ENCODE measurements around the gene GPATCH2.

GPATCH2 gene

DNA sequence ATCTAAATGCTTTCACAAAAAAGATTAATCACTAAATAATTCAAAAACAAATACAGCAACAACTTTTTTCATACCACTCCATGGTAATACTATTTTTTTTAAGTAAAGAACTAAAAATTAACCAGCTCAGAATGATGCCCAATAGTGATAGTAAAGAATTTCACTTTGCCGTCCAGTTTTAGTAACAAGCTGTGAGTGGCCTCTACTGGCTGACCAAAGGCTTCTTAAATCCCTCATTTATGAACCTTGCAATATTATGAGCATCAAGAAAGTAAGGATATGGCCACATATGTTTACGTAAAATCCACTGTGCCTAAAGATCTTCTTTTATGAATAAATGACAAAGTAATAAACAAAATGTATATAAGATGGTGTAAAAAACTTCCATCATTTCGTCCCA, 108.6 kb downstream of the GPATCH2 start:
- Mint-ChIP-seq H3K36me3 (no peaks in the 10 kb centered on the region), H3K4me1 (no peaks in the 10 kb centered on the region), H3K9me3 (no peaks in the 10 kb centered on the region), H3K4me3 (no peak overlapping the region), H3K27ac (no peak overlapping the region)
- ATAC-seq: no peak
- DNase-seq (ENCODE audit: low spot score in 2 of 2): no peak

DNA sequence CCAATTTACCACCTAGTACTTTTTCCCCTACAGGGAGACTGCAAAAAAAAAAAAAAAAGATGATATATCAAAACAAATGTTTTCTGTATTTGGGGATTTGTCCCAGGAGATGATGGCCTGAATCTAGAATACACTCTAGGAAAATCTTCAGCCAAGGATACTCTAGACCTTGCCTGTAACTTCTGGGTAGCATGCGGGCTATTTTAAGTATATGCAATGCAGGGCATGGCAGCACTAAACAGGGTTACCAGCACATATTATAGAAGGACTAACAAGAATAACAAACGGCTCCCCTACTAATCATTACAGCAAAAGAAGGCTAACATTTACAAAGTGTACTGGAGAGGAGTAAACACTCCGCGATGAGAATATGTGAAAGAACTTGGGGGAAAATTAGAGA, 109.6 kb downstream of the GPATCH2 start:
- Mint-ChIP-seq H3K4me3 (no peak overlapping the region), H3K9me3 (no peaks in the 10 kb centered on the region), H3K36me3 (no peaks in the 10 kb centered on the region), H3K27ac (no peak overlapping the region), H3K4me1 (no peaks in the 10 kb centered on the region)
- DNase-seq (ENCODE audit: low spot score in 2 of 2) (no peak), ATAC-seq (no peak)

GRCh38 chr1:217506878-217507277, 124.0 kb downstream of the GPATCH2 start:
- Mint-ChIP-seq H3K36me3 (no peaks in the 10 kb centered on the region), H3K27ac (no peak overlapping the region), H3K4me3 (no peak overlapping the region), H3K4me1 (no peaks in the 10 kb centered on the region), H3K9me3 (no peaks in the 10 kb centered on the region)
- ATAC-seq: peak; percentile 85
- DNase-seq (ENCODE audit: low spot score in 2 of 2): no peak

GRCh38 chr1:217498209-217498608, 132.7 kb downstream of the GPATCH2 start:
- no peaks in the 10 kb centered on the region for H3K4me1 Mint-ChIP-seq
- H3K27ac Mint-ChIP-seq: no peak overlapping the region
- peaks cover 9% of the 10 kb centered on the region for H3K36me3 Mint-ChIP-seq
- DNase-seq (ENCODE audit: low spot score in 2 of 2) (no peak), ATAC-seq (no peak)
- no peaks in the 10 kb centered on the region for H3K9me3 Mint-ChIP-seq
- H3K4me3 Mint-ChIP-seq: no peak overlapping the region

DNA sequence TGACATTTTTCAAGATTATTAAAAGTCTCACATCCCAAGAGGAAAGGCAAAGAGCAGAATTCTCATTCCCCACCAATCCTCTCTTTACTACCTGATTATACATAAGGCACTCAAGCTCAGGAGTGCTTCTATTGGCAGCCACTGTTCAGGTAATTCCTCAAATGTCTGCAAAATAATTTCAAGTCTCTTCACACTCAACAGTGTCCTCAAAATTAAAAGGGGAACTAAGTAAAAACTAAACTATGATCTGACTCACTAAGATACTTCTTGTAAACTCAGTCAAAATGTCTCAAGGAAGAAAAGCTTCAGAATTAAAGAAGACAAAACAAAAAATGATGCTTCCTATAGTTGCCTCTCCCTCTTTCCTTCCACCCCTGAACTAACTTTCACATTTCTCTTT, 135.6 kb downstream of the GPATCH2 start:
- ATAC-seq (peak; percentile 74), DNase-seq (ENCODE audit: low spot score in 2 of 2) (no peak)
- Mint-ChIP-seq H3K4me1 (no peaks in the 10 kb centered on the region), H3K4me3 (no peak overlapping the region), H3K9me3 (no peaks in the 10 kb centered on the region), H3K36me3 (peaks cover 16% of the 10 kb centered on the region), H3K27ac (no peak overlapping the region)

GRCh38 chr1:217494767-217495166, 136.1 kb downstream of the GPATCH2 start:
- Mint-ChIP-seq H3K9me3 (no peaks in the 10 kb centered on the region), H3K4me3 (no peak overlapping the region), H3K36me3 (peaks cover 19% of the 10 kb centered on the region), H3K4me1 (no peaks in the 10 kb centered on the region), H3K27ac (no peak overlapping the region)
- DNase-seq (ENCODE audit: low spot score in 2 of 2) (no peak), ATAC-seq (peak; percentile 74)

DNA sequence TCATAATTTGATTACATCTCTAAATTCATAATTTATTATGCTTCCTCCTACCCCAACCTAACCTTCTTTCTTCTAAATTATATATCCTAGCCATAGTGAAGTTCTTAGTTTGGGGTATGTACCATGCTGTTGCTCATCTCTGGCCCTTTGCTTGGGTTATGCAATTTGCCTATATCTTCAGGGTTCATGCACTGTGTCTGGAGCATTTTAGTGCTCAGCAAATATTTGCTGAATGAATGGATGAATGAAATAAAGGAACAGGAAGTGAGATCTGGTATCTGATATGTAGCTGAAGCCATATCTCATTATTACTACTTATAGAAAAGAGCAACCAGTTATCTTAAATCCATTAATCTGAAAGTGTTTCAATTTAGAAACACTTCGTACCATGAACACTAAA, 137.6 kb downstream of the GPATCH2 start:
- Mint-ChIP-seq H3K4me3 (no peak overlapping the region), H3K9me3 (no peaks in the 10 kb centered on the region), H3K36me3 (peaks cover 19% of the 10 kb centered on the region), H3K27ac (no peak overlapping the region), H3K4me1 (no peaks in the 10 kb centered on the region)
- ATAC-seq: no peak
- DNase-seq (ENCODE audit: low spot score in 2 of 2): no peak

DNA sequence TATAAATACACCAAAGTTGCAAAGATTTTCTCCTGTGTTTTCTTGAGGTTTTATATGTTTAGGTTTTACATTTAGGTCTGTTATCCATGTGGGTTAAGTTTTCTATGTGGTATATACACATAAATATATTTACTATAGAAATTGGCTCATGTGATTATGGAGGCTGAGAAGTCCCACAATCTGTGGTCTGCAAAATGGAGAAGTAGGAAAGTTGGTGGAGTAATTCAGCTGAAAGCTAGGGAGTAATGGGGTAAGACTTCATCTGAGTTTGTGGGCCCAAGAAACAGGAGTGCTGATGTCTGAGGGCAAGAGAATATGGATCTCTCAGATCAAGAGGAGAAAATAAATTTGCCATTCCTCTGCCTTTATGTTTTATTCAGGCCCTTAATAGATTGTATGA, 146.0 kb downstream of the GPATCH2 start:
- ATAC-seq (no peak), DNase-seq (ENCODE audit: low spot score in 2 of 2) (no peak)
- Mint-ChIP-seq H3K4me3 (no peak overlapping the region), H3K9me3 (peaks cover 6% of the 10 kb centered on the region), H3K27ac (no peak overlapping the region), H3K36me3 (peaks cover 8% of the 10 kb centered on the region), H3K4me1 (peaks cover 28% of the 10 kb centered on the region)

GRCh38 chr1:217482356-217483102, 148.4 kb downstream of the GPATCH2 start:
- peaks cover 28% of the 10 kb centered on the region for H3K4me1 Mint-ChIP-seq
- DNase-seq (ENCODE audit: low spot score in 2 of 2) (peak; percentile 16 to 74), ATAC-seq (peak; percentile 100)
- H3K36me3 Mint-ChIP-seq: peaks cover 16% of the 10 kb centered on the region
- peak overlapping the region; percentile 24 for H3K27ac Mint-ChIP-seq
- H3K4me3 Mint-ChIP-seq: peak overlapping the region; percentile 25
- peaks cover 14% of the 10 kb centered on the region for H3K9me3 Mint-ChIP-seq

DNA sequence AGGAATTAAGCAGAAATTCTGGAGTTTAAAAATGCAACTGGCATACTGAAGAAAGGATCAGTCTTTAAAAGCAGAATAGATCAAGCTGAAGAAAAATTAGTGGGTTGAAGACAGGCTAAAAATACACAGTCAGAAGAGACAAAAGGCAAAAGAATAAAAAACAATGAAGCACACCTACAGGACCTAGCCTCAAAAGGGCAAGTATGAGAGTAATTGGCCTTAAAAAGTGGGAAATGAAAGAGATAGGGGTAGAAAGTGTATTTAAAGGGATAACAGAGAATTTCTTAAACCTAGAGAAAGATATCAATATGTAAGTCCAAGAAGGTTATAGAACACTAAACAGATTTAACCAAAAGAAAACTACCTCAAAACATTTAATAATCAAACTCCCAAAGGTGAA, 152.4 kb downstream of the GPATCH2 start:
- Mint-ChIP-seq H3K9me3 (peaks cover 14% of the 10 kb centered on the region), H3K27ac (no peak overlapping the region), H3K4me3 (no peak overlapping the region), H3K36me3 (peaks cover 16% of the 10 kb centered on the region), H3K4me1 (peaks cover 25% of the 10 kb centered on the region)
- no peak for DNase-seq (ENCODE audit: low spot score in 2 of 2)
- ATAC-seq: no peak

- Mint-ChIP-seq H3K4me1 (no peaks in the 10 kb centered on the region), H3K4me3 (no peak overlapping the region), H3K36me3 (no peaks in the 10 kb centered on the region), H3K9me3 (no peaks in the 10 kb centered on the region), H3K27ac (no peak overlapping the region)
- DNase-seq (ENCODE audit: low spot score in 2 of 2) (no peak), ATAC-seq (no peak)
Observed at GRCh38 chr1:217472915-217473314, 158.0 kb downstream of the GPATCH2 start.

- no peak for ATAC-seq
- no peak overlapping the region for H3K27ac Mint-ChIP-seq
- H3K36me3 Mint-ChIP-seq: no peaks in the 10 kb centered on the region
- H3K9me3 Mint-ChIP-seq: peaks cover 3% of the 10 kb centered on the region
- no peak overlapping the region for H3K4me3 Mint-ChIP-seq
- DNase-seq (ENCODE audit: low spot score in 2 of 2): no peak
- no peaks in the 10 kb centered on the region for H3K4me1 Mint-ChIP-seq
Observed at GRCh38 chr1:217471403-217471802, 159.5 kb downstream of the GPATCH2 start.

- Mint-ChIP-seq H3K9me3 (peaks cover 11% of the 10 kb centered on the region), H3K4me1 (no peaks in the 10 kb centered on the region), H3K4me3 (no peak overlapping the region), H3K27ac (no peak overlapping the region), H3K36me3 (no peaks in the 10 kb centered on the region)
- no peak for ATAC-seq
- no peak for DNase-seq (ENCODE audit: low spot score in 2 of 2)
Observed at GRCh38 chr1:217469983-217470382, 160.9 kb downstream of the GPATCH2 start.

DNA sequence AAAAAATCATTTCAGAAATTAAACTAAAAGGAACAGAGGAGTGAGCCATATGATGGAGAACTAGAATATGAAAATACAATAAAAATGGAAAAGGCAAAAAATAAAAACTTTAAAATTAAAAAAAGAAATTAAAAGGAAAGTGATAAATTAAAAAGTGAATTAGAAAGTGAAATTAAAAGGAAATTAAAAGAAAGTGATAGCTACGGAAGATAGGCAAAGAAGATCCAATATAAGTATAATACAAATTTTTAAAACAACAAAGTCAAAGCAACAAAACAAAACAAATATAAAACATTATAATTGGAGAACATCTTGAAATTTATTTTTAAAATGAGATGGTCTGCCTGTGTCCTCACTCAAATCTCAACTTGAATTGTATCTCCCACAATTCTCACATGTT, 165.8 kb downstream of the GPATCH2 start:
- H3K4me3 Mint-ChIP-seq: no peak overlapping the region
- ATAC-seq (no peak), DNase-seq (ENCODE audit: low spot score in 2 of 2) (no peak)
- H3K4me1 Mint-ChIP-seq: no peaks in the 10 kb centered on the region
- H3K27ac Mint-ChIP-seq: no peak overlapping the region
- H3K36me3 Mint-ChIP-seq: no peaks in the 10 kb centered on the region
- H3K9me3 Mint-ChIP-seq: peaks cover 20% of the 10 kb centered on the region

DNA sequence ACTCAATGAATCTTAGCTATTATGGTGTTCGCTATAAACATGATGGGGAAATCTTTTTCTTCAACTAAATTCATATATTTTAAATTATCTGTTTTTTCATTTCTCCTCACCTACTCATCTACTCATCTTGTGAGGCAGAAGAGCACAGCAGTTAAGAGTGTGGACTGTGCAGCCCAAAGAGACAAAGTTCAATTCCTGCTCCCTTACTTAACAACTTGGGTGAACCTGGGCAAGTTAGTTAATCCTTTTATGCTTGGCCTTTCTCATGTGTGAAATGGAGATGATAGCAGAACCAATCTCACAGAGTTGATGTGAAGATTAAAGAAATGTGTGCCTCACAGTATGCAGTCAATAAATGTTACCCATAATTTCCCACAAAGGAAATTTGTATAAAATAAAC, 168.2 kb downstream of the GPATCH2 start:
- H3K36me3 Mint-ChIP-seq: no peaks in the 10 kb centered on the region
- no peaks in the 10 kb centered on the region for H3K4me1 Mint-ChIP-seq
- H3K27ac Mint-ChIP-seq: no peak overlapping the region
- H3K4me3 Mint-ChIP-seq: no peak overlapping the region
- DNase-seq (ENCODE audit: low spot score in 2 of 2) (no peak), ATAC-seq (no peak)
- H3K9me3 Mint-ChIP-seq: peaks cover 20% of the 10 kb centered on the region

DNA sequence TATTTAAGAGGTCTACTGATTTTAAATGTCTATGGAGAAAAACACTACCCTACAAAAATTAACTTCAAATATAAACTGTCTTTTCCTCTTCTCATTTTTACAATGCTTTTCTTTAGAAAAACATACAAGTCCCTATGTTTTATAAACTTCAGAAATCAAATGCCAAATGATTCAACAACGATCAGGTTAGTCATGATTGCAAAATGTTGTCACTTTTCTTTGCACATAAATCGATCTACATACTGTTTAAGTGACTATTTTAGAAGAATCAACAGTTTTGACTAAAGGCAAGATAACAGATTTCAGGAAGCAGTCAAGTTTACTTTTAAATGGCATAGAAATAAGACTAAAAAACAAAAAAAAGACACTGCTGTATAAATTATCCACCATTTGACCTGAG, 168.7 kb downstream of the GPATCH2 start:
- no peak for ATAC-seq
- no peaks in the 10 kb centered on the region for H3K36me3 Mint-ChIP-seq
- H3K9me3 Mint-ChIP-seq: peaks cover 20% of the 10 kb centered on the region
- no peaks in the 10 kb centered on the region for H3K4me1 Mint-ChIP-seq
- no peak overlapping the region for H3K27ac Mint-ChIP-seq
- H3K4me3 Mint-ChIP-seq: no peak overlapping the region
- DNase-seq (ENCODE audit: low spot score in 2 of 2): no peak

GRCh38 chr1:217457016-217457415, 173.9 kb downstream of the GPATCH2 start:
- ATAC-seq: no peak
- no peak for DNase-seq (ENCODE audit: low spot score in 2 of 2)
- no peak overlapping the region for H3K4me3 Mint-ChIP-seq
- H3K36me3 Mint-ChIP-seq: no peaks in the 10 kb centered on the region
- H3K9me3 Mint-ChIP-seq: no peaks in the 10 kb centered on the region
- H3K27ac Mint-ChIP-seq: no peak overlapping the region
- H3K4me1 Mint-ChIP-seq: no peaks in the 10 kb centered on the region
